Measurements from ENCODE around the gene SURF4.

GRCh38 chr9:133357656-133358055 lies 18.2 kb downstream of the SURF4 start:
- TF ChIP-seq BHLHE40 (IDR thresholded peaks at IDR 0.05; ENCODE audit: low read depth, low read length) (no peak), CTCF (IDR thresholded peaks at IDR 0.05) (no peak), EP300 (IDR thresholded peaks at IDR 0.05) (no peak), ZFP36 (IDR thresholded peaks at IDR 0.05; ENCODE audit: borderline replicate concordance, partially characterized antibody) (no peak)
